Nephron (organoid): Measurements from ENCODE around the gene IL1RAP.
"Not testable (repeated sequence)": the region's sequence is repeated elsewhere in the genome, so short reads cannot be mapped to it uniquely, and the experiment has no call there.

Source experiments
- H3K27ac Mint-ChIP-seq, 3 experiments: 2 replicates each; pipeline ENCODE4 v1.8.0; 2020; ENCODE audit warnings: mixed read lengths in 3 of 3, mild to moderate bottlenecking in 2 of 3, moderate library complexity in 1 of 3
- H3K27me3 Mint-ChIP-seq: 2 replicates; pipeline ENCODE4 v1.8.0; 2021; ENCODE audit warnings: low read depth, mild to moderate bottlenecking, moderate library complexity, mixed read lengths
- H3K36me3 Mint-ChIP-seq: 2 replicates; pipeline ENCODE4 v1.8.0; 2020; ENCODE audit warnings: low read depth, mixed read lengths
- H3K4me1 Mint-ChIP-seq: 2 replicates; pipeline ENCODE4 v1.8.0; 2020; ENCODE audit warnings: mixed read lengths
- H3K4me3 Mint-ChIP-seq, 3 experiments: 2 replicates each; pipeline ENCODE4 v1.8.0; 2020; ENCODE audit warnings: mild to moderate bottlenecking in 3 of 3, mixed read lengths in 3 of 3, moderate library complexity in 2 of 3
- H3K9me3 Mint-ChIP-seq: 2 replicates; pipeline ENCODE4 v1.8.0; 2020; ENCODE audit warnings: mixed read lengths
- TF ChIP-seq, protein P1 (sequence below), 3 experiments: fragments of 200-600 bp; sonication (generic); IDR thresholded peaks; one replicate each; pipeline ENCODE4 v1.5.0; 2021; ENCODE audit warnings: antibody characterized with exemption in 3 of 3; ENCODE audit not compliant: unreplicated experiment in 3 of 3

Gene IL1RAP

DNA sequence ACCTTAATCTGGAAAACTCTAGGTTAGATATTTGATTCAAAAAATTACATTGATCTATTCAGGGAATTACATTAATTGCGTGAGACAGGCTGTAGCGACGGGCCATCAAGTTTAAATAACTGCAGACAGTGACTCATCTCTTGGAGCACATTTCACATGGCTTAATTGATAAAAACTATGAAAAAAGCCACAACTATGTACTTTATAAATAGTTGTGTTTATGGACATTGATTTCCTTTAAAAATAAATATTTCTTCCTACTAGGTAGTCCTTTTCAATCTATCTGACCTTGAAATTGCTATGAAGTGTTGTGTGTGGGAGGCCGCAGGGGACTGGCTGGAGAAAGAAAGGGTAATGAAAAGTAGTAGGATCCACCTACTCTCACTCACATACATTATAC lies 157.8 kb downstream of the IL1RAP start:
- TF ChIP-seq, protein P1, sequence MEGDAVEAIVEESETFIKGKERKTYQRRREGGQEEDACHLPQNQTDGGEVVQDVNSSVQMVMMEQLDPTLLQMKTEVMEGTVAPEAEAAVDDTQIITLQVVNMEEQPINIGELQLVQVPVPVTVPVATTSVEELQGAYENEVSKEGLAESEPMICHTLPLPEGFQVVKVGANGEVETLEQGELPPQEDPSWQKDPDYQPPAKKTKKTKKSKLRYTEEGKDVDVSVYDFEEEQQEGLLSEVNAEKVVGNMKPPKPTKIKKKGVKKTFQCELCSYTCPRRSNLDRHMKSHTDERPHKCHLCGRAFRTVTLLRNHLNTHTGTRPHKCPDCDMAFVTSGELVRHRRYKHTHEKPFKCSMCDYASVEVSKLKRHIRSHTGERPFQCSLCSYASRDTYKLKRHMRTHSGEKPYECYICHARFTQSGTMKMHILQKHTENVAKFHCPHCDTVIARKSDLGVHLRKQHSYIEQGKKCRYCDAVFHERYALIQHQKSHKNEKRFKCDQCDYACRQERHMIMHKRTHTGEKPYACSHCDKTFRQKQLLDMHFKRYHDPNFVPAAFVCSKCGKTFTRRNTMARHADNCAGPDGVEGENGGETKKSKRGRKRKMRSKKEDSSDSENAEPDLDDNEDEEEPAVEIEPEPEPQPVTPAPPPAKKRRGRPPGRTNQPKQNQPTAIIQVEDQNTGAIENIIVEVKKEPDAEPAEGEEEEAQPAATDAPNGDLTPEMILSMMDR (IDR thresholded peaks at IDR 0.05; ENCODE audit: unreplicated experiment in 3 of 3): no peak
- no peak overlapping the region for H3K27ac Mint-ChIP-seq
- no peak overlapping the region for H3K4me3 Mint-ChIP-seq
- no peaks in the 10 kb centered on the region for H3K27me3 Mint-ChIP-seq
- H3K9me3 Mint-ChIP-seq: no peaks in the 10 kb centered on the region
- H3K4me1 Mint-ChIP-seq: no peaks in the 10 kb centered on the region
- no peaks in the 10 kb centered on the region for H3K36me3 Mint-ChIP-seq

DNA sequence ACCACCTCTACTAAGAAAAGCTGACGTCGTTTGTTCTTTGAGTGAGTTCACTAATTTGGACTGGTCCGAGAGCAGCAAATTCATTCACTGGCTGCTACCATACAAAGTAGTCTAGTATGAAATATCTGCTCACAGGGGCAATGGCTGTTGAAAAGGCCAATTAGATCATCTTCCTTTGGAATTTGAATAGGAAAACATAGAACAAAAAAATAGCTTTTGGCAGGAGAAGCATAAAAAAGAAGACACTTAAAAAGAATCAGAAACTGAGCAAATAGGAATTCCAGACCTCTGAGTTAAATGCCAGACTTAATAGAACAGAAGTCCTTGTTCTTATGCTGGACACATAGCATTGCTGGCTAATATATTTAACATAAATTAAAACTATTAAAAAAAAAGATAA lies 159.3 kb downstream of the IL1RAP start:
- Mint-ChIP-seq H3K9me3 (peaks cover 2% of the 10 kb centered on the region), H3K4me1 (no peaks in the 10 kb centered on the region), H3K27ac (no peak overlapping the region), H3K36me3 (no peaks in the 10 kb centered on the region), H3K4me3 (no peak overlapping the region), H3K27me3 (no peaks in the 10 kb centered on the region)
- TF ChIP-seq, protein P1 (IDR thresholded peaks at IDR 0.05; ENCODE audit: unreplicated experiment in 3 of 3): no peak

- TF ChIP-seq, protein P1 (IDR thresholded peaks at IDR 0.05; ENCODE audit: unreplicated experiment in 3 of 3): no peak
- no peak overlapping the region for H3K4me3 Mint-ChIP-seq
- H3K9me3 Mint-ChIP-seq: peaks cover 4% of the 10 kb centered on the region
Observed at GRCh38 chr3:190676481-190676880, 162.6 kb downstream of the IL1RAP start.

DNA sequence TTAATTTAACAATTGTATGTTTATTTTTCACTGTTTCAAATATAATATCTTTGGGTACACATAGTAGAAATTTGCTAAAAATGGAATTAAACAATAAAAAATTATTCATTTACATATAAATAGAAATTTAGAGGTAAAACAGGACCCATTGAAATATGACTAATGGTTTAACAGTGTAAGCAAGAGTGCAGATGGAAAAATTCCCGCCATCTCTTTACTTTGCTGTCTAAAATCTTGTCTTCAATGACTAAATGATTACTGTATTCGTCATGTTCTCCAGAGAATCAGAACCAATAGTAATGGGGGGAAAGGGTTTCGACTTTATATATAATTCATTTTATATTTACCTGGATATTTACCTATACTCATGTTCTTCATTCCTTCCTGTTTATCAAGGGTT lies 163.1 kb downstream of the IL1RAP start:
- peaks cover 3% of the 10 kb centered on the region for H3K27me3 Mint-ChIP-seq

More at GRCh38 chr3:190676481-190676880, 162.6 kb downstream of the IL1RAP start:
- Mint-ChIP-seq H3K4me1 (no peaks in the 10 kb centered on the region), H3K27ac (no peak overlapping the region), H3K36me3 (no peaks in the 10 kb centered on the region), H3K27me3 (peaks cover 3% of the 10 kb centered on the region)

DNA sequence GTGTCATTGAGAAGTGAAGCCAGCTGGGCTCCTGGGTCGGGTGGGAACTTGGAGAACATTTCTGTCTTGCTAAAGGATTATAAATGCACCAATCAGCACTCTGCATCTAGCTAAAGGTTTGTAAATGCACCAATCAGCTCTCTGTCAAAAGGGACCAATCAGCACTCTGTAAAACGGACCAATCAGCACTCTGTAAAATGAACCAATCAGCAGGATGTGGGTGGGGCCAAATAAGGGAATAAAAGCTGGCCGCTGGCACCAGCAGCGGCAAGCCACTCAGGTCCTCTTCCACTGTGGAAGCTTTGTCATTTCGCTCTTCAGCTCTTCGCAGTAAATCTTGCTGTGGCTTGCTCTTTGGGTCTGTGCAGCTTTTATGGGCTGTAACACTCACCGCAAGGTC lies 164.0 kb downstream of the IL1RAP start:
- not testable (repeated sequence) for H3K9me3 Mint-ChIP-seq, H3K27me3 Mint-ChIP-seq, H3K4me3 Mint-ChIP-seq, H3K27ac Mint-ChIP-seq, H3K36me3 Mint-ChIP-seq, H3K4me1 Mint-ChIP-seq

More for the DNA sequence above, 163.1 kb downstream of the IL1RAP start:
- H3K9me3 Mint-ChIP-seq: peaks cover 4% of the 10 kb centered on the region
- H3K4me3 Mint-ChIP-seq: no peak overlapping the region
- H3K36me3 Mint-ChIP-seq: no peaks in the 10 kb centered on the region
- no peaks in the 10 kb centered on the region for H3K4me1 Mint-ChIP-seq
- no peak overlapping the region for H3K27ac Mint-ChIP-seq
- TF ChIP-seq, protein P1 (IDR thresholded peaks at IDR 0.05; ENCODE audit: unreplicated experiment in 3 of 3): no peak

DNA sequence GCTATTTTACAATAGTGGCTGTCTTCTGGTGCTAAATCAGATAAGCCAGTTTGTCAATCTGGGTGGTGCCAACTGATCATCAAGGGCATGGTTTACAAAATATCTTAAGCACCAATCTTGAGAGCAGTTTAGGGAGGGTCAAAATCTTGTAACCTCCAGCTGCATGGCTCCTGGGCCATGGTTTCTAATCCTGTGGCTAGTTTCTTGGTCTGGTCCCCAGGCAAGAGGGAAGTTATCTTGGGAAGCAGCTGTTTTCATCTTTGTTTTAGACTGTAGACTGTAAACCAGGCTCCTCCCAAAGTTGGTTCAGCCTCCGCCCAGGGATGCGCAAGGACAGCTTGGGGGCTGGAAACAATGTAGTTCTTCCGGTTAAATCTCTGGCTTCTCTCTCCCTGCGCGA lies 166.8 kb downstream of the IL1RAP start:
- TF ChIP-seq, protein P1 (IDR thresholded peaks at IDR 0.05; ENCODE audit: unreplicated experiment in 3 of 3): no peak
- peaks cover 3% of the 10 kb centered on the region for H3K27me3 Mint-ChIP-seq
- H3K4me3 Mint-ChIP-seq: no peak overlapping the region
- H3K4me1 Mint-ChIP-seq: no peaks in the 10 kb centered on the region
- H3K36me3 Mint-ChIP-seq: no peaks in the 10 kb centered on the region
- H3K9me3 Mint-ChIP-seq: peaks cover 4% of the 10 kb centered on the region
- H3K27ac Mint-ChIP-seq: no peak overlapping the region
